Measurements from ENCODE around the gene OTULIN. TPM values are rescaled to one million over a fixed set of nuclear protein-coding genes. Genes with fewer than 3 reads are reported as not detected.

OTULIN gene
- total and polyA plus RNA-seq, 2 of the 8 experiments (the other 6 are each of a cell fraction or from before 2014, with no cell fraction given): 5.2 to 34.8 TPM

DNA sequence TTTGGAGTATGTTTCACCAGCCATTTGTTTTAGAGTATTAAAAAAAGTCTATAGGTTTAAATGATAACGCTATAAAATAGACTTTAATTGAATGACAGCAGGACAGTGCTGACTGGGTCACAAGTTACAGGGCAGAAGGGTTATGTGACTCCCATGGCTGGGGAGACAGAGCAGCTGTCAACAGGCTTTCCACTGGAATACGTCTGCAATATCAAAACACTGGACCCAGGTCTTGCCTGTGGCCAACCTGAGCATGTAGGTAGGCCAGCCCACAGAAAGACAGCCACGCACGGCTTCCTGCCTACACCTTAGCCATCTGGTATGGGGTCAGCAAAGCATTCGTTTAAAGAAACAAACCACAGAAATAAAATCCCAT, 80.7 kb downstream of the OTULIN start:
- CTCF ChIA-PET (ENCODE audit: partially characterized antibody): interaction anchor here (1.4 kb wide), 1 partner anchor 18 kb away, joined by 5 read pairs; no protein-coding TSS in a partner anchor
- Histone ChIP-seq H3K36me3 (ENCODE audit: control insufficient read depth in 2 of 4, insufficient read depth in 4 of 4, low read length in 3 of 4) (no peaks in the 10 kb centered on the region), H2BK120ac (replicated peaks; ENCODE audit: low read depth, low read length) (no peak overlapping the region)

More for the DNA sequence above, 80.7 kb downstream of the OTULIN start:
- H3K14ac ChIP-seq (ENCODE audit: insufficient read length): no peak overlapping the region
- no peak overlapping the region for H2BK5ac ChIP-seq (ENCODE audit: low read depth, low read length)
- H2BK15ac ChIP-seq (ENCODE audit: low read length): no peak overlapping the region
- H3K23ac ChIP-seq (ENCODE audit: insufficient read length): no peak overlapping the region
- no peak overlapping the region for H4K91ac ChIP-seq (replicated peaks; ENCODE audit: insufficient read length, low read length)
- no peak overlapping the region for H3K27ac ChIP-seq (ENCODE audit: low read depth, low read length)
- H2BK12ac ChIP-seq (ENCODE audit: low read depth, low read length): no peak overlapping the region
- POLR2A ChIA-PET (ENCODE audit: partially characterized antibody): no interaction called here
- no peaks in the 10 kb centered on the region for H3K23me2 ChIP-seq (ENCODE audit: low read depth, low read length)
- H2AK5ac ChIP-seq (ENCODE audit: low read depth, low read length): no peak overlapping the region
- H4K20me1 ChIP-seq (replicated peaks in 1 of 2; ENCODE audit: control insufficient read depth in 1 of 2, insufficient read depth in 2 of 2, low read length in 2 of 2): no peaks in the 10 kb centered on the region
- no peak for FAIRE-seq
- no peak overlapping the region for H2BK20ac ChIP-seq (ENCODE audit: low read length)
- H3K4me1 ChIP-seq (replicated peaks in 1 of 4; ENCODE audit: control insufficient read depth in 3 of 4, insufficient read depth in 4 of 4, low read length in 3 of 4): peaks cover 0 to 18% (median 7%) of the 10 kb centered on the region in 4 experiments; a peak in 6 of 7 replicates
- no peak overlapping the region for H4K8ac ChIP-seq (ENCODE audit: extremely low read depth, insufficient read depth, low read length)
- no peak overlapping the region for H3K9ac ChIP-seq (replicated peaks in 1 of 4; ENCODE audit: extremely low read depth in 1 of 4, low read depth in 3 of 4, low read length in 3 of 4)
- no peak overlapping the region for H3K4me3 ChIP-seq (ENCODE audit: extremely low read depth in 1 of 4, insufficient read depth in 2 of 4, low read depth in 3 of 4, low read length in 4 of 4)
- H3K79me2 ChIP-seq (ENCODE audit: control insufficient read depth in 1 of 2, insufficient read depth in 2 of 2, low read length in 2 of 2): no peaks in the 10 kb centered on the region
- H4K5ac ChIP-seq (ENCODE audit: insufficient read length, low read depth, low read length): no peak overlapping the region
- WGBS, 2 experiments (ENCODE audit: extremely low coverage in 1 of 2, insufficient coverage in 1 of 2, insufficient read length in 1 of 2, insufficient replicate concordance in 2 of 2, low coverage in 1 of 2, low lambda C conversion rate in 2 of 2, missing lambda C conversion rate in 1 of 2): 86% methylated on average over 5 of the region's 5 CpGs; no CpG with 5 or more reads in 1 of the 2 experiments
- H3K4me2 ChIP-seq (ENCODE audit: insufficient read depth in 1 of 2, low read depth in 2 of 2, low read length in 2 of 2): no peak overlapping the region
- no peaks in the 10 kb centered on the region; a peak in 1 of 7 replicates for H3K27me3 ChIP-seq (replicated peaks in 1 of 4; ENCODE audit: control insufficient read depth in 3 of 4, extremely low read depth in 1 of 4, insufficient read depth in 3 of 4, low read length in 3 of 4)
- no peak overlapping the region for H2AFZ ChIP-seq (ENCODE audit: low read length)
- no peak for DNase-seq (ENCODE audit: low read depth in 1 of 2, low spot score in 2 of 2)
- H3K79me1 ChIP-seq (ENCODE audit: low read depth, low read length): no peaks in the 10 kb centered on the region
- no peaks in the 10 kb centered on the region for H3K9me3 ChIP-seq (ENCODE audit: insufficient read depth in 2 of 2, low read depth in 1 of 2, low read length in 1 of 2)
- no peak overlapping the region for H3K4ac ChIP-seq (replicated peaks; ENCODE audit: insufficient read length, low read depth, low read length)
- TF ChIP-seq SUZ12 (IDR thresholded peaks at IDR 0.05; ENCODE audit: low read length): no peak
- TF ChIP-seq, protein P1, sequence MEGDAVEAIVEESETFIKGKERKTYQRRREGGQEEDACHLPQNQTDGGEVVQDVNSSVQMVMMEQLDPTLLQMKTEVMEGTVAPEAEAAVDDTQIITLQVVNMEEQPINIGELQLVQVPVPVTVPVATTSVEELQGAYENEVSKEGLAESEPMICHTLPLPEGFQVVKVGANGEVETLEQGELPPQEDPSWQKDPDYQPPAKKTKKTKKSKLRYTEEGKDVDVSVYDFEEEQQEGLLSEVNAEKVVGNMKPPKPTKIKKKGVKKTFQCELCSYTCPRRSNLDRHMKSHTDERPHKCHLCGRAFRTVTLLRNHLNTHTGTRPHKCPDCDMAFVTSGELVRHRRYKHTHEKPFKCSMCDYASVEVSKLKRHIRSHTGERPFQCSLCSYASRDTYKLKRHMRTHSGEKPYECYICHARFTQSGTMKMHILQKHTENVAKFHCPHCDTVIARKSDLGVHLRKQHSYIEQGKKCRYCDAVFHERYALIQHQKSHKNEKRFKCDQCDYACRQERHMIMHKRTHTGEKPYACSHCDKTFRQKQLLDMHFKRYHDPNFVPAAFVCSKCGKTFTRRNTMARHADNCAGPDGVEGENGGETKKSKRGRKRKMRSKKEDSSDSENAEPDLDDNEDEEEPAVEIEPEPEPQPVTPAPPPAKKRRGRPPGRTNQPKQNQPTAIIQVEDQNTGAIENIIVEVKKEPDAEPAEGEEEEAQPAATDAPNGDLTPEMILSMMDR (IDR thresholded peaks at IDR 0.05; ENCODE audit: control extremely low read depth in 1 of 3, insufficient read depth in 1 of 3, low read depth in 1 of 3, low read length in 3 of 3): no peak
- TF ChIP-seq, protein P2, sequence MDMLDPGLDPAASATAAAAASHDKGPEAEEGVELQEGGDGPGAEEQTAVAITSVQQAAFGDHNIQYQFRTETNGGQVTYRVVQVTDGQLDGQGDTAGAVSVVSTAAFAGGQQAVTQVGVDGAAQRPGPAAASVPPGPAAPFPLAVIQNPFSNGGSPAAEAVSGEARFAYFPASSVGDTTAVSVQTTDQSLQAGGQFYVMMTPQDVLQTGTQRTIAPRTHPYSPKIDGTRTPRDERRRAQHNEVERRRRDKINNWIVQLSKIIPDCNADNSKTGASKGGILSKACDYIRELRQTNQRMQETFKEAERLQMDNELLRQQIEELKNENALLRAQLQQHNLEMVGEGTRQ (IDR thresholded peaks at IDR 0.05; ENCODE audit: low read length): no peak
- TF ChIP-seq HDAC2 (IDR thresholded peaks at IDR 0.05; ENCODE audit: borderline replicate concordance in 1 of 2, low read depth in 2 of 2, low read length in 2 of 2): no peak
- no peak for TF ChIP-seq SIX5 (IDR thresholded peaks at IDR 0.05; ENCODE audit: low read depth, low read length)
- TF ChIP-seq TEAD4 (IDR thresholded peaks at IDR 0.05; ENCODE audit: low read depth, low read length): no peak
- no peak for TF ChIP-seq SP4 (IDR thresholded peaks at IDR 0.05; ENCODE audit: low read length)
- TF ChIP-seq CHD1 (IDR thresholded peaks at IDR 0.05; ENCODE audit: low read depth, low read length): no peak
- no peak for TF ChIP-seq JUN (IDR thresholded peaks at IDR 0.05; ENCODE audit: low read depth, low read length)
- TF ChIP-seq KDM1A (IDR thresholded peaks at IDR 0.05; ENCODE audit: borderline replicate concordance, low read length): no peak
- H3K56ac ChIP-seq (replicated peaks; ENCODE audit: insufficient read length, low read depth, low read length): no peak overlapping the region
- no peak overlapping the region for H3K18ac ChIP-seq (ENCODE audit: extremely low read depth, low read length)
